Measurements from ENCODE around the gene IL1RAPL2. TPM values are rescaled to one million over a fixed set of nuclear protein-coding genes. Genes with fewer than 3 reads are reported as not detected.
"Not testable (repeated sequence)": the region's sequence is repeated elsewhere in the genome, so short reads cannot be mapped to it uniquely, and the experiment has no call there.

The IL1RAPL2 gene
- total RNA-seq, 1 experiment from 2014 or later: not detected

DNA sequence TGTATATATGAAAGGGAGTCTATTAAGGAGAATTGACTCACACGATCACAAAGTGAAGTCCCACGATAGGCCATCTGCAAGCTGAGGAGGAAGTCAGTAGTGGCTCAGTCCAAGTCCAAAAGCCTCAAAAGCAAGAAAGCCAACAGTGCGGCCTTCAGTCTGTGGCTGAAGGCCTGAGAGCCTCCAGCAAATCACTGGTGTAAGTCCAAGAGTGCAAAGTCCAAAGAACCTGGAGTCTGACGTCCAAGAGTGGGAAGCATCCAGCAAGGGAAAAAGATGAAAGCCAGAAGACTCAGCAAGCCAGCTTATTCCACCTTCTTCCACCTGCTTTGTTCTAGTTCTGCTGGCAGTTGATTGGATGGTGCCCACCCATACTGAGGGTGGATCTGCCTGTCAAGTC lies 104.1 kb downstream of the IL1RAPL2 start:
- DNase-seq (ENCODE audit: low read depth): no peak

DNA sequence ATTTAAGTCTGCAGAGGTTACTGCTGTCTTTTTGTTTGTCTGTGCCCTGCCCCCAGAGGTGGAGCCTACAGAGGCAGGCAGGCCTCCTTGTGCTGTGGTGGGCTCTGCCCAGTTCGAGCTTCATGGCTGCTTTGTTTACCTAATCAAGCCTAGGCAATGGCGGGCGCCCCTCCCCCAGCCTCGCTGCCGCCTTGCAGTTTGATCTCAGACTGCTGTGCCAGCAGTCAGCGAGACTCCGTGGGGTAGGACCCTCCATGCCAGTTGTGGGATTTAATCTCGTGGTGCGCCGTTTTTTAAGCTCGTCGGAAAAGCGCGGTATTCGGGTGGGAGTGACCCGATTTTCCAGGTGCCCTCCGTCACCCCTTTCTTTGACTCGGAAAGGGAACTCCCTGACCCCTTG lies 111.5 kb downstream of the IL1RAPL2 start:
- DNase-seq (ENCODE audit: low read depth): not testable (repeated sequence)

DNA sequence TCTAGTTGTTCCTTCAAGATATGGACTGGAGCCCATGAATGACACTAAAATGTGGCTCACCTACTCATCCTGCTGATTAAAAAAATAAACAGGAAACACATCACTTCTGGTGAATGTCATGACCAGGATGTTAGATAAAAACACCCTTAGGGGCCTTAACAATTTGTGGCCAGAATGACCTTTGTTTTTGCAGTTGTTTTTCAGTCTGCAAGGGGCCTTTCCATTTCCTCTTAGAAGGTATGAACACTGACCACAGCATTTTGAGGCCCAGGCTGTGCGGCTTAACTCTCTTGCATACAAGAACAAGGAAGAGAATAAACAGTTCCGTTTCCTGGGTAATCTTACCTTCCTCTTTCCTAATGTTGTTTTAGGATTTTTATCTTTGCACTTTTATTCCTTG lies 113.2 kb downstream of the IL1RAPL2 start:
- peak; percentile 42 for DNase-seq (ENCODE audit: low read depth)

DNA sequence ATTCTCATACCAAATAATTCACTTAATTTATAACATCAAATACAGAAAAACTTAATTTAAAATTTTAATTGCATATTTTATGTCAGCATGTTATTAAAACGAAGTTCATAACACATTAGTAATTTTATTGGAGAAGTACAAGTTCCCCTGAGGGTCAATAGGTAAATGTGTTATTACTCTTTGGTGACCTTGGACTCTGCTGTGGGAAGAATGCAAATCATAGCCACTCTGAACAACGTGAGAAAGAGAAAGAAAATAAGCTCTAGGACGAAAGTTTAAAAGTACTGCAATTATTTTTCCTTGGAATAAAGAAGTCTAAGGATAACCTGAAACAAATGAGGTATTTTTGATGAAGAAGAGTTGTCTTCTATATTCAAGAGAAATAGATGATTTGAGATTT lies 115.2 kb downstream of the IL1RAPL2 start:
- DNase-seq (ENCODE audit: low read depth): no peak

DNA sequence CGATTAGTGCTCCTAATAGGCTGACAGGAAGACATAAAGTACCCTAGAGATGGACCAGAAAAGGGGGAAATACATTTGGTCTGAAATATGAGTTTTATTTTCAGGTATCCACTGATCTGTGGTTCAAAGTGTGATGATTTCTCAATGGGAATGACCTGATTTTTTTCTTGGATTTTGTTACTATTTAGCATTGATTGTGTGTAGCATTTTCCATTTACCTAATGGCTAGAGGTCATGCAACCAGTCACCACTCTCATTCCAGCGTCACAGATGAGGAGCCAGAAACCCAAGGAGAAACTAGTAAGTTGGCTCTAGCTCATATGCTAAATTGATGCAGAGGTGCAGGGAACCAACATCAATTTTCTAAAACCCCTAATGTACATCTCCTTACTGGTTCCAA lies 118.1 kb downstream of the IL1RAPL2 start:
- no peak for DNase-seq (ENCODE audit: low read depth)

DNA sequence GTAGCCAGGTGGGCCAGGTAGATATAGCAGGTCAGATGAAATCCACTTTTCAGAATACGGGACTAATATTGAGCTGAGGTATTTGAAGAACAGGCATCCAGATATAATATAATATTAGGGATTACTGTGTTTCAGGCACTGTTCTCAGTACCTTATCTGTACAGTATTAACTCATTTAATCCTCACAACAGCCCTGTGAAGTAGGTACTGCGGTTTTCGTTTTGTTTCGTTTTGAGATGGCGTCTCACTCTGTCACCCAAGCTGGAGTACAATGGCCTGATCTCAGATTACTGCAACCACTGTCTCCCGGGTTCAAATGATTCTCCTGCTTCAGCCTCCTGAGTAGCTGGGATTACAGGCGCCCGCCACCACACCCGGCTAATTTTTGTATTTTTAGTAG lies 129.6 kb downstream of the IL1RAPL2 start:
- no peak for DNase-seq (ENCODE audit: low read depth)

DNA sequence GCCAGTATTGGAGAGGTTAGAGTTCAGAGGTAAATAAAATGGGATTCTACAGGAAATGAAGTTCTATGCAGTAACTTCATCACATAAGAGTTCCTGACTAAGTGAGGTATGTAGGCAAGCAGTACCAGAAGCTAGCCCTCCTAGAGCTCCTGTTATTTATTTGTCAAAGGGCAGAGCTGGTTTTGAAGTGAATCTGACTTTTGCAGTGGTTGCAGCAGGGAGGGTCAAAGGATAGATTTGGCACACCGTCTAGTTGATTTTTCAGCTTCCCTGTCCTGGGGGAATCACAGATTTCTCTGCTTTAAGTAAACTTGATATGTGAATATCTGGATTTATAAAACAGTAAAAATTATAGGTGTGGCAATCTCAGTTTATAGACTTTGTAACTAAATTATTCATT lies 130.7 kb downstream of the IL1RAPL2 start:
- no peak for DNase-seq (ENCODE audit: low read depth)

DNA sequence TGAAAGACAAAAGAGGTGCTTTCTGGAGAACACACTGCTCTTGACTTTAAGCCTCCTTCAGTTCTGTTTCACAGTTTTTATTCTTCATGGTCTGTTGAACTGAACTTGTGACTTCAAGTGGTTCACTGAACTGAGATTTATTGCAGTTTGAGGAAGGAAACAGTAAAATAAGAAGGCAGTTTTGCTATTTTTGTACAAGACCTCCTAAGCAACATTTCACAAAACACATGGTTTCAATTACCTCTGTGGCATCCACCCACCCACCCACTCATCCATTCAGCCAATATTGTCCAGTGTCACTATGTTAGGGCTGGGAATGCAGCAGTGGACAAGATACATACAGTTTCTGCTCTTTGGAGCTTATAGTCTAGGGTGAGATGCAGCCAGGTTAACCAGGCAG lies 131.3 kb downstream of the IL1RAPL2 start:
- no peak for DNase-seq (ENCODE audit: low read depth)

DNA sequence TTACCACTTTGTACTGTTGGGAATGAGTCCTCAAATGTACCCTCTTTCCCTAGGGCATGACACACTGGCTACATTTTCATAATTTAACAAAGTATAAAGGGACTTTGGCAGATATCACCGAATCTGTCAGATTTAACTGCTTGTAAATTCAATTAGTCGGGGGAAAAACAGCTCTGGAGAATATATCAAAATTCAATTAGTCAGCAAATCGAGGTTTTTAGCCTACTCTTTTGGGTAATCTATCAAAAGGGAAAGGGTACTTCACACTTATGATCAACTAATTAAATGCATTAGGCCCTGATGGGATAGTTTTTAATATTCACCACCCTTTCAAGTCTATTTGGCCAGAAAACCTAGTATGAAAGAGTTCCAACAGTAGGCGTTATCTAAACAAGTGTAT lies 141.0 kb downstream of the IL1RAPL2 start:
- no peak for DNase-seq (ENCODE audit: low read depth)

DNA sequence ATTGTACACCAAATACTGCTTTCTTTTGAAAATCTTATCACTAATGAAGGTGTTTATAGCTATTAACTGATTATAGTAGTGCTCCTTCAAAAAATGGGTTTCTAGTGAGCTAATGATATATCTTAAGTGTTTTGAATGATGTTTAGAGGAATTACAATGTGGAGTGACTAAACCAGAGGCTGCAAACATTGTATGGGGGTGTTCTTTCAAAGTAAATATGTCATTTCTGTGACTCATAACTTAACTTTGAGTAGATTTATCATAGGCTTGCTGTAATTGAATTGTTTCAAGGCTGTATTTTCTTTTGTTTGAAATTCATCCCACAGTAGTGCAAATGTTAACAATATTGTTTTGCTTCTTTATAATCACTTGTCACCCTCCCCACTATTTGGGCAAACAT lies 141.6 kb downstream of the IL1RAPL2 start:
- no peak for DNase-seq (ENCODE audit: low read depth)

DNA sequence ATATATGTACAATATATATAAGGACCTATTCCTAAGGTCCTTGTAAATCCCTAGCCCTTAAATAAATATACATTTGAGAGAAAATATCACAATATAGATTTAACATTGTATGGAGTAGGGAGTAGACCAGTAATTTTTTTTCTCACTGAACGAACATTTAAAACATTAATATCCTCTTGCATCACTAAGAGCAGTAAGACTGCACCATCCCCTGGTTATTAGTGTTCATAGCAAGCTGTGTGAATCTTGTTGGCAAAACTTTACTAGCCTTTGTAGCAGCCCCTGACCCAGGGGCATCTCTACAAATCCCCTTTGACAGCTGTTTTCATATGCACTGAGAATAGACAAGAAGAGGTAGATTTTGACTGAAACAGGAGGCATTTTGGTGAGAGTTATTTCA lies 146.5 kb downstream of the IL1RAPL2 start:
- DNase-seq (ENCODE audit: low read depth): no peak

DNA sequence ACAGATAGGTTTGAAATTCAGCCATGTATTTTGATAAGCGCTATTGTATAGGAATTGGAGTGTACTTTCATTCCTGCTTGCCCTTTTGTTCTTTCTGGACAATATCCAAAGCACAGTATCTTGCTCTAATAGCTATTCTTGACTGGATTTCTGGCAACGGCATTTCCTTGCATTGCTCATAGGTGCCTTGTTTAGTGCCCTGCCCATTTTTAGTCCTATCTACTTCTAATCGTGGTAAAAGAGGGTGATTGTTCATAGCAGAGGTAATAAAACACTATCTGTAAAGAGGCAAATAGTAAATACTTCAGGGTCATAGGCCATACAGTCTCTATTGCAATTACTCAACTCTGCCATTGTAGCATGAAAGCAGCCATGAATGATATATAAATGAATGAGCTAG lies 155.9 kb downstream of the IL1RAPL2 start:
- no peak for DNase-seq (ENCODE audit: low read depth)

DNA sequence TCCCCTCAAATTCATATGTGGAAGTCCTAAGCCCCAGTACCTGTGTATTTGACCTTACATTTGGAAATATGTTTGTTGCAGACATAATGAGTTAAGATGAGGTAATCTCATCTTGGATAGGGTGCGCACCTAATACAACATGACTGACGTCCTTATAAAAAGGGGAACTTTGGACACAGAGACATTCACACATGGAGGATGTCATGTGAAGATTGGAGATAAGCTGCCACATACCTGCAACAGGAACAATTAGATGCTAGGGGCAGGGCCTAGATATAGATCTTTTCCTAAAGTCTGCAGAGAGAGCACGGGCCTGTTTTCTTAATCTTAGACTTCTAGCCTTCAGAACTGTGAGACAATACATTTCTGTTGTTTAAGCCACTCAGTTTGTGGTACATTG lies 162.5 kb downstream of the IL1RAPL2 start:
- DNase-seq (ENCODE audit: low read depth): no peak

DNA sequence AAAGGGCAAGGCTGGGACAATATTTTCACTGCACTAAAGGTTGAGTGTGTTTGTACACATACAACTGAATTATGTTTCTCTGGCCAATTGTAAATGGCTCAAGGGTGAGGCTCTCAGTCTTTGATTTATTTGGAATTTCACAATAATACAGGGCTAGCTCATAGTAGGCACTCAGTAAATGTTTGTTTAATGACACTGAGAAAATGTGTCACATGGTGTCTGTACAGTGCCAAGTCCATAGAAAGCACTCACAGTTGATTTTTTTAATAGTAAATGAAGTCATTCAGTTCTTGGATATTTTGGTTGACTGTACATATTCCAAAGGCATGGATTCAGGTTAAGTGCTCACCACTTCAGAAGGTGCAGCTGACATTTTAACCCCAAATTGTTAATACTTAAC lies 176.4 kb downstream of the IL1RAPL2 start:
- no peak for DNase-seq (ENCODE audit: low read depth)

DNA sequence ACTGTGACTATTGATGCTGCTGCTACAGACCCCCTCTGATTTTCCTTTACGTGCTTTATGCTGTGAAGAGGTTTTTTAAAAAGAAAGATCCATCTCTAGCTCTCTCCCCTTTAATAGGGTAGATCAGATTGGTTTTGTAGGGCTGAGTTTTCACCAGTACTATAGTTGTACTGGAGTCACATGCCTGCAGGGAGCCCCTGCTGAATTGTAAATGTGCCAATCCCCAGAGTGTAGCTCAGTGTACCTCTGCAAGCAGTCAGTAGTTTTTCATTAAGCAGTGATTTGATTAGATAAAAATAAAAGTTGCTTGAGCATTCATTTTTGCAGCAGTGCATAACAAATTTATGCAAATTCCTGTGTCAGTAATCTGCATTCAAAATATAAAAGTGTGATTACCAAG lies 179.2 kb downstream of the IL1RAPL2 start:
- no peak for DNase-seq (ENCODE audit: low read depth)

DNA sequence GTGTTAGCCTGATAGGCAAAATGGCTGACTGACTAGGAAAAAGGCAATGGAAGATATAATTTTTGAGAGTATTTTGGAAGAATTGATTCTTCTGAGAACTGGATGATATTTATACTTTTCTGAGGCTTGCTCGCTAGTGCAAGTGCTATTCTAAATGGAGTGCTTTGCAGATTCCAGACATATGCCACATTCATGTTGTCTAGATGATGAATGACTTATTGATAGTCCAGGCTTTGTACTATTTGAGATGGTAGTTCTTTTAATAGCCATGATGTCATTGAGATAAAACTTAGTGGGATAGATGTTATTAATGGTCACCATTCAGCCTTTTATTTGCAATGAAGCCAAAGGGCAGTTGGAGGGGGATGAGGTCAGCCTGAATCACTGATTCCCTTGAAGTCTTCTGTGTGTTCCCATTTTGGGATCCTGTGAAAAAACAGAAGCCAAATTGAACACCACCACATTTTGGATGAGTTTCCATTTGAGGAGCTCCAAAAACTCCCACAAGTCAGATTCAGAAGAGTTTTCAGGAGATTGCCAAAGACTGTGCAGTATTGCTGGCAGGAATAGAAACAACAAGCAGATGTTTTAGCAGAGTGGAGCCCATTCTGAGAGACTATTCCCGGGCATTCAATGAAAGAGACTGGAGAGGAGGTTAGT lies 184.1 kb downstream of the IL1RAPL2 start:
- no peak for DNase-seq (ENCODE audit: low read depth)

DNA sequence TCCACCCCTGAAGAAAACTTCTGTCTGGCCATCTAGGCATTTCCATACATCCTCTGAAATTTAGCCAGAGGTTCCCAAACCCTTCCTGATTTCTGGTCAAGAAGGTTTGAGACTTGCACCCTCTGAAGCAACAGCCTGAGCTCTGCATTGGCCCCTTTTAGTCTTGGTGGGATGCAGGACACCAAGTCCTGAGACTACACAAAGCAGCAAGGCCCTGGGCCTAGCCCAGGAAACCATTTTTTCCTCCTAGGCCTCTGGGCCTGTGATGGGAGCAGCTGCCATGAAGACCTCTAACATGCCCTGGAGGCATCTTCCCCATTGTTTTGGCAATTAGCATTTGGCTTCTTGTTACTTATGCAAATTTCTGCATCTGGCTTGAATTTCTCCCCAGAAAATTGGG lies 196.6 kb downstream of the IL1RAPL2 start:
- DNase-seq (ENCODE audit: low read depth): no peak

DNA sequence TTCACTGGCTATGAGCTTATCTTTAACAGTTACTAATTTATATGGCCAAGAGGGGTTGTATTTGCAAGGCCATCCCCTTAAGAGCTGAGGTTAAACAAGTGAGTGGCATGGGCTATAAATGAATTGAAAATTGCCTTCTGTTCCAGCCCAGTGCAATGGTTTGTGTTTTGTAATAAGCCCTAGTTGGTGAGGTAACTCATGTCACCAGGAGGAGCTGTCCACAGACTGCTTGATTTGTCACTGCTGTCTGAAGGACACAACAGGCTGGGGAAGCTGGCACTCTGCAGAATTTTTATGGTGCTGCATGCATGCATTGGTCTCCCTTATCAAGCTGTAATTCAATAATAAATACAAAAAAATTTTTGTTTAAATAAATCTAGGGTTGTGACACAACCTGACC lies 223.8 kb downstream of the IL1RAPL2 start:
- no peak for DNase-seq (ENCODE audit: low read depth)

DNA sequence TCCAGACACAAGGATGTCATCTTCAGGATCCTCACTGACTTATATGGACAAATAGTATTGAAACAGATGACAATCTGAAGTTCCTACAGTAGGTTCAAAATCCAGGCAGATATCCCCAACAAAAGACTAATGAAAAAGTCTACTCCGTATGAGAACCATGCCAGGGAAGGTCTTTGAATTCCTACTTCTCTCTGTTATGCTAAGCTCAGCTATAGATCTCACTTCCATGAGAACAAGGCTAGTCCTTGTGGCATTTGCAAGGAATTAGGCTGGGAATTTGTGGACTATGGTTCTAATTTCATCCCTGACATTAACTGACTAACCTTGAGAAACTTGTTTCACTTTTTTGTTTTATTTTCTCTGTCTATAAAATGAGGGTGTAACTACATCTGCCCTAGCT lies 229.8 kb downstream of the IL1RAPL2 start:
- no peak for DNase-seq (ENCODE audit: low read depth)

DNA sequence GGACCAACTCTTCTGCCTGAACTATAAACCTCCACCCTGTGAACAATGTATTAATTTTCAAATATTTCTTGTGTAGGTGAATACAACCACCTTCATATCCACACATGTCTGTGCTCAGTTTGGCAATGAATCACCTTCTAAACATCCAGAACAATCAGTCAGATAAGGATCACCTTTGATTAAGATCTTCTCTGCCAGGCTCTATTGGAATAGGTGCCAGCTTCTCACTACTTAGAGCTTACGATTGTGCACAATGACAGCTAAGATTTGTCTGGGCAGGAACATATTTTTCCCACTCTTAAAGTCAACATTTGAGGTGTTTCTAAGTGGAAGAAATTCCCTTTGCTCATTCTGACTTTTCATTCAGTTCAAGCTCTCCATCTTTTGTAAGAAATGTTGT lies 237.2 kb downstream of the IL1RAPL2 start:
- DNase-seq (ENCODE audit: low read depth): no peak

DNA sequence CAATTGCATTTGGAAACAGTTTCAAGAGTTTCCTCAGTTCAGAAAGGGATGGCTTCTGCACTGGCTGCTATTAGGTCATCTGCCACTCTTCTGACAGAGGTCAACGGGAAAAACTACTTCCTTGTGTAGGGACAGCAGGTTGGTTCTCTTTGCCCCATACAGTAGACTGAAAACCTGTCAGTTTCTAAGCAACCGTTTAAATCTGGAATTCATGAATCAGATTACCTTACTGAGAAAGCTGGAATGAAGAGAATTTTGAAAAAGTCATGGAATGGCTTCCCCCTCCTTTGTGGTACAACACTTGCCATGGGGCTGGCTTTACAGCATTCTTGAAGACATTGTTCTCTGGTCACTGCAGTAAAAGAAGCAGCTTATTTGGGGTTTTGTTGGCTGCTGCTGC lies 240.3 kb downstream of the IL1RAPL2 start:
- DNase-seq (ENCODE audit: low read depth): no peak

DNA sequence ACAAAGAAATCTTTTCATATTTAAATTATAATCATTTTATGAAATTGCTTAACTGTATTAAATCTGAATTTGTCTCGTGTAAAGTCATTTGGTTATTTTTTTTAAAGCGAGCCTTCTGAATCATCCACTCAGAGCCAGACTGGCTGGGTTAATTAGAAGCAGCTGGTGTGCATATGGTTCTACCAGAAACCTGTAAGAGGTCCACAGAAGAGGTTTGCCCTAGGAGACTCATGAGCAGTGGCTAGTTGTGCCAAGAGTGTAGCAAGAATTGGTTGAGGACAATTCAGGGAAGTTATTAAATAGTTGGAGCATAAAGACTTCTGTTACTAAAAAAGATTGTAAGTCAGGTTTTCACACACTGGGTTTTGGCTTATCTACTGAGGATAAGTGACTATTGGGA lies 267.4 kb downstream of the IL1RAPL2 start:
- no peak for DNase-seq (ENCODE audit: low read depth)

DNA sequence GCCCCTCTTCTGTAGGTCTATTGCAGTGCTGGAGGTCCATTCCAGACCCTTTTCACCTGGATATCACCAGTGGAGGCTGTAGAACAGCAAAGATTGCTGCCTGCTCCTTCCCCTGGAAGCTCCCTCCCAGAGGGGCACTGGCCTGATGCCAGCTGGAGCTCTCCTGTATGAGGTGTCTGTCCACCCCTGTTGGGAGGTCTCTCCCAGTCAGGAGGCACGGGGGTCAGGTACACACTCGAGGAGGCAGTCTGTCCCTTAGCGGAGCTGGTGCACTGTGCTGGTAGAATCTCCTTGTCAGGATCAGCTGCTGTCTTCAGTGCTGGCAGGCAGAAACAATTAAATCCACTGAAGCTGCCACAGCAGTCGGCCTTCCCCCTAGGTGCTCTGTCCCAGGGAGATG lies 276.6 kb downstream of the IL1RAPL2 start:
- DNase-seq (ENCODE audit: low read depth): no peak

DNA sequence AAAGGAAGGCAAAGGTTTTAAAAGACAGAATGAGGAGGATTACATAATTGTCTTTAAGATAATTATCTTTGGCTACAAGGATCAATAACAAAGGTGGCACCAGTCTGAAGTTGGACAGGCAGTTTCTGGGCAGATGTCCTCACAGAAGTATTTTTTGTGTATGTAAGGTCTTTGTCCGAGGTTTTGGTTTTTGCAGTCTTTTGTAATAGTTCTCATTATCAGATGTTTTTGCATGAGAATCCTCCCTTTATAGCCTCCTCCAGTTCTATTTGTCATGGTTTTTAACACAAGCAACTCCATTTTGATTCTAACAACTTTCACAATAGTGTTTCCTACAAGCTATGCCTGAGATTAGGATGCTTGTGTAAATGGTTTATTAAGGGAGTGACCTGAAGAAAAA lies 286.2 kb downstream of the IL1RAPL2 start:
- DNase-seq (ENCODE audit: low read depth): no peak

DNA sequence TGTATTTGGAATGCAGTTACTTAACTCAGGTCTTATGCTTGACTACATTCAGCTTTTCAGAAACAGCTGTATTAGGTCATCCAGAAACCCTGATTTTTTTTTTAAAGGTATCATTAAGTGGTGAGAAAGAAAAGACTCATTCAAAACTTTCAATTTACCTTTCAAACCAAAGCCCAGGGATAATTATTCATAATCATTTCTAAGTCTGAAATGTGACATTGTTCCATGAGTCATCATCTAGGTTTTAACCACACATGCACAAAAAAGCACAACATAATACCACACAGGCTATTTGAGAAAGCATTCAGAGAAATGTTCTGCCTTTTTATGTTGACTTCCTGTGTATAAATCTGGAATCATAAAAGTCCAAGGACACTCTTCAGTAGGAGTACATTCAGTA lies 288.2 kb downstream of the IL1RAPL2 start:
- DNase-seq (ENCODE audit: low read depth): peak; percentile 31

Data from M059J (cell line).